HG03175 (cell line): ENCODE results near the gene EOGT.

Experiments used
- ATAC-seq: cut with Tn5 transposase; IDR thresholded peaks from one replicate; pipeline ENCODE4 v1.9.1; 2021; ENCODE audit warnings: mild to moderate bottlenecking, moderate library complexity; ENCODE audit not compliant: unreplicated experiment

Gene EOGT

GRCh38 chr3:68963891-68964290 is 49.6 kb downstream of the EOGT start:
- no peak for ATAC-seq

- no peak for ATAC-seq
Observed at GRCh38 chr3:68963376-68963775, 50.1 kb downstream of the EOGT start.

GRCh38 chr3:68958932-68959331 is 54.6 kb downstream of the EOGT start:
- ATAC-seq, result no peak

GRCh38 chr3:68957895-68958294 is 55.6 kb downstream of the EOGT start:
- no peak for ATAC-seq

GRCh38 chr3:68953816-68954444 is 59.6 kb downstream of the EOGT start:
- ATAC-seq, result no peak

GRCh38 chr3:68945225-68945624 is 68.3 kb downstream of the EOGT start:
- ATAC-seq, result no peak

- no peak for ATAC-seq
Observed at GRCh38 chr3:68943753-68944500, 69.6 kb downstream of the EOGT start.

- ATAC-seq, result no peak
Observed at GRCh38 chr3:68941055-68941454, 72.4 kb downstream of the EOGT start.

- no peak for ATAC-seq
Observed at GRCh38 chr3:68936856-68937255, 76.6 kb downstream of the EOGT start.

- ATAC-seq, result no peak
Observed at GRCh38 chr3:68935778-68936177, 77.7 kb downstream of the EOGT start.

GRCh38 chr3:68931406-68932149 is 81.9 kb downstream of the EOGT start:
- no peak for ATAC-seq
